ENCODE measurements around the gene AFAP1. TPM values are rescaled to one million over a fixed set of nuclear protein-coding genes. Genes with fewer than 3 reads are reported as not detected.

Gene AFAP1
- total RNA-seq, 2 donors from 2014 or later, result 9.6 to 35.3 TPM

DNA sequence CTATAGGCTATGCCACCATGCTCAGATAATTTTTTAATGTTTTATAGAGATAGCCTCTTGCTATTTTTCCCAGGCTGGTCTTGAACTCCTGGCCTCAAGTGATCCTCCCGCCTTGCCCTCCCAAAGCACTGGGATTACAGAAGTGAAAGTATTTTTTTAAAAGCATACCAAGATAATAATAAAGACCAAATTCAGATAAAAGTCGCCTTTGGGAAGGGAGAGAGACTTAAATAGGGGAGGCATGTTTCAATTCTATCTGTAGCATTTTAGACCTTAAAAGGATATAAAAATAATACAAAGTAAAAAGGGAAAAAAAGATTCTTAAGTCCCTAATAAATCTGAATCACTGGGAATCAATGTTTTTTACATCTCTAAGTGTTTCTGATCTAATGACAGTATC is 108.9 kb downstream of the AFAP1 start:
- no peak overlapping the region for H3K27ac ChIP-seq
- no peak for ATAC-seq
- H3K36me3 ChIP-seq (replicated peaks in 1 of 2; ENCODE audit: insufficient read depth in 1 of 2, low read depth in 2 of 2), result no peaks in the 10 kb centered on the region
- H3K4me1 ChIP-seq, result no peaks in the 10 kb centered on the region
- H3K4me3 ChIP-seq, result no peak overlapping the region
- H3K27me3 ChIP-seq, result no peaks in the 10 kb centered on the region
- DNase-seq, result no peak
- intact Hi-C loops (cut with DNase I), result no loop called here
- H3K9me3 ChIP-seq, result no peaks in the 10 kb centered on the region
- no peak for TF ChIP-seq POLR2A (IDR thresholded peaks at IDR 0.05)
- TF ChIP-seq, protein P1, sequence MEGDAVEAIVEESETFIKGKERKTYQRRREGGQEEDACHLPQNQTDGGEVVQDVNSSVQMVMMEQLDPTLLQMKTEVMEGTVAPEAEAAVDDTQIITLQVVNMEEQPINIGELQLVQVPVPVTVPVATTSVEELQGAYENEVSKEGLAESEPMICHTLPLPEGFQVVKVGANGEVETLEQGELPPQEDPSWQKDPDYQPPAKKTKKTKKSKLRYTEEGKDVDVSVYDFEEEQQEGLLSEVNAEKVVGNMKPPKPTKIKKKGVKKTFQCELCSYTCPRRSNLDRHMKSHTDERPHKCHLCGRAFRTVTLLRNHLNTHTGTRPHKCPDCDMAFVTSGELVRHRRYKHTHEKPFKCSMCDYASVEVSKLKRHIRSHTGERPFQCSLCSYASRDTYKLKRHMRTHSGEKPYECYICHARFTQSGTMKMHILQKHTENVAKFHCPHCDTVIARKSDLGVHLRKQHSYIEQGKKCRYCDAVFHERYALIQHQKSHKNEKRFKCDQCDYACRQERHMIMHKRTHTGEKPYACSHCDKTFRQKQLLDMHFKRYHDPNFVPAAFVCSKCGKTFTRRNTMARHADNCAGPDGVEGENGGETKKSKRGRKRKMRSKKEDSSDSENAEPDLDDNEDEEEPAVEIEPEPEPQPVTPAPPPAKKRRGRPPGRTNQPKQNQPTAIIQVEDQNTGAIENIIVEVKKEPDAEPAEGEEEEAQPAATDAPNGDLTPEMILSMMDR (IDR thresholded peaks at IDR 0.05), result no peak
- WGBS, 2 donors, result 87 to 91% methylated on average over 2 of the region's 2 CpGs

DNA sequence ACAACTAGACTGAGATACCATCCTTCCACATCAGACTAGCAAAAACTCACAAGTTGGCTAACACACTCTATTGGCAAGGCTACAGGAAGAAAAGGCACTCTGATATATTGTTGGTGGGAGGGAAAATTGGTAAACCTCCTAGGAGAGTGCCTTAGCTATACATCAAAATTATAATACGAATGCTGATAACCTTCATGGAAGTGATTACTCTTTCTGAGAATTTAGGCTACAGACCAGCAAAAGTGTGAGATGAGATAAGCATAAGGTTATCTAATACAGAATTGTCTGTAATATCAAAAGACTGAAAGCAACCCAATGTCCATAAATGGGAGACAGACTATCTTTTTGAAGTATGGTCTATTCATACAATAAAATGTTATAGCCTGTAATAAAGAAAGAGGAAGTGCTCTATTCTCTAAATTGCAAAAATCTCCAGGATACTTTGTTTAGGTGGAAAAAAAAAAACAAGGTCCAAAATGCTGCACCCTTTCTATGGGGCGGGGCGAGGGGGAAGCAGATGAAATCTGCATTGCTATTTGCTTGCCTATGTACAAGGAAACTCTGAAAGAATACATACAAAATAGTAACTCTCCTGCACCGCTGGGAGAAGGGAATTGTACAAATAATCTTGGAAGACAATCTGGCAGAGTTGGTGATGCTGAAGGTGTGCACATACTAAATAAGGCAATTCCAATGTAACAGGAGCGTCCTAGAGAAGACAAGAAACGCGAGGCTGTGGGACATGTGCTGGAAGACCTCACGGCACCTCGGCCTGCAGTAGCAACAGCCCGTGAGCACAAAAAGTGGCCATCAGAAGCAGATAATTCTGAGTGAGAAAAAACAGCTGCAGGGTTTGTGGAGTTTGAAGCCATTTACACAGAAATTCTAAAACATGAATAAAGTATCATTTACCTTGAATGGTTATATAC is 109.7 kb downstream of the AFAP1 start:
- no peaks in the 10 kb centered on the region for H3K27me3 ChIP-seq
- 80 to 84% methylated on average over 10 of the region's 10 CpGs for WGBS, 2 donors
- H3K36me3 ChIP-seq (replicated peaks in 1 of 2; ENCODE audit: insufficient read depth in 1 of 2, low read depth in 2 of 2), result no peaks in the 10 kb centered on the region
- H3K9me3 ChIP-seq, result no peaks in the 10 kb centered on the region
- intact Hi-C loops (cut with DNase I), result no loop called here
- no peaks in the 10 kb centered on the region for H3K4me1 ChIP-seq
- TF ChIP-seq POLR2A (IDR thresholded peaks at IDR 0.05), result no peak
- TF ChIP-seq, protein P1 (IDR thresholded peaks at IDR 0.05), result no peak
- no peak overlapping the region for H3K4me3 ChIP-seq
- H3K27ac ChIP-seq, result no peak overlapping the region
- DNase-seq (no peak), ATAC-seq (no peak)

DNA sequence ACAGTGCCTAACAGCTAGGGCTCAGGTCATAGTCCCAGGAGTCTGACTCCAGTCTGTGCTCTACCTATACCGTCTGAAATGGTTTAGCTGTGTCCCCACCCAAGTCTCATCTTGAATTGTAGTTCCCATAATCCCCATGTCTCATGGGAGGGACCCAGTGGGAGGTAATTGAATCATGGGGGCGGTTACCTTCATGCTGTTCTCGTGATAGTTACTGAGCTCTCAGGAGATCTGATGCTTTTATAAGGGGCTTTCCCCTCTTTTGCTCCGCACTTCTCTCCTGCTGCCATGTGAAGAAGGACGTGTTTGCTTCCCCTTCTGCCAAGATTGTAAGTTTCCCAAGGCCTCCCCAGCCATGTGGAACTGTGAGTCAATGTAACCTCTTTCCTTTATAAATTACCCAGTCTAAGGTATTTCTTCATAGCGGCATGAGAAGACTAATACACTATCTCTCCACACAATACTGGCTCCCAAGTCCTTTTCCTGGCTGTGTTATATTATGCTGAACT is 110.8 kb downstream of the AFAP1 start:
- TF ChIP-seq, protein P1 (IDR thresholded peaks at IDR 0.05), result no peak
- Histone ChIP-seq H3K27ac (peak overlapping the region in 1 of 4 donors; percentile 40), H3K27me3 (no peaks in the 10 kb centered on the region), H3K36me3 (replicated peaks in 1 of 2; ENCODE audit: insufficient read depth in 1 of 2, low read depth in 2 of 2) (no peaks in the 10 kb centered on the region), H3K4me1 (peaks cover under 1% of the 10 kb centered on the region), H3K4me3 (no peak overlapping the region), H3K9me3 (no peaks in the 10 kb centered on the region)
- DNase-seq, result no peak
- ATAC-seq, result no peak
- intact Hi-C loops (cut with DNase I), result no loop called here
- 84 to 86% methylated on average over 6 of the region's 6 CpGs for WGBS, 2 donors

DNA sequence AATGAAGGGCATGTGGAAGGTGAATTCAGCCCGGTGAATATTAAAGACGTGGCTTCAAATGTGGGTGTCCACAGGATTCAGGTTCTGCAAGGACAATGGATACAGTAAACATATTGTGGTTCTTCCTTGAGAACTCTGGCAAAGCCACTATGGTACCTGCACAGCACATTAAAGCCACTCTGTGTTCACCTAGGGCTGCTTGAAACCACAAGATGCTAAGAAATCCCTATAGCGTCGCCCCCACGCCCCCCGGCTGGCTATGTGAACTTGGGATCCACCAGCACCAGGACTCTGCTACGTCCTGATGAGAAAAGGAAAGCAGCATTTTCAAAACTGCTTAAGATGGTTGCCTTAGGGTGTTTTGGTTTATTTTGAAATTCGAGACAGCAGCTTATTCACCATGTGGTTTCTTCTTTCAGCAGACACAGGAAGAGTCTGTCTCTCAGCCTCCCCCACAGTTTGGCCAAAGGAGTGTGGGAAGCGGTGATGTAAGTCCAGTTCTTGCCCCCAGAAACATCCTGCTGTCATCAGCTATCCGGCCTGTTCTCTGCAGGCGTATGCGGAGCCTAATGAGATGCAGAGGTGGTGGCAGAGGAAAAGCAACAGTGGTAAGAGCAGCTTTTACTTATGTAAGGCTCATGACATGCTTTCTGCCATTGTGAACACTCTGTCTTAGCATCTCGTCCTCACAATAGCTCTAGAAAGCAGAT is 111.5 kb downstream of the AFAP1 start:
- Histone ChIP-seq H3K27ac (peak overlapping the region in 2 of 4 donors; percentile 23 to 40), H3K27me3 (no peaks in the 10 kb centered on the region), H3K4me3 (no peak overlapping the region), H3K4me1 (peaks cover 7% of the 10 kb centered on the region), H3K36me3 (replicated peaks in 1 of 2; ENCODE audit: insufficient read depth in 1 of 2, low read depth in 2 of 2) (no peaks in the 10 kb centered on the region), H3K9me3 (no peaks in the 10 kb centered on the region)
- DNase-seq, result peak in 3 of 4 donors; percentile 36 to 67 (median 41)
- 68 to 78% methylated on average over 9 to 13 of the region's 13 CpGs for WGBS, 2 donors
- peak; percentile 56 for ATAC-seq
- TF ChIP-seq POLR2A (IDR thresholded peaks at IDR 0.05), result no peak
- TF ChIP-seq, protein P1 (IDR thresholded peaks at IDR 0.05), result no peak
- intact Hi-C loops (cut with DNase I), result no loop called here
